HG03565 (cell line): ENCODE data around the gene PUM2.

ENCODE experiments used
- ATAC-seq: cut with Tn5 transposase; IDR thresholded peaks from one replicate; pipeline ENCODE4 v1.9.1; 2021; ENCODE audit warnings: mild to moderate bottlenecking, moderate library complexity; ENCODE audit not compliant: unreplicated experiment

Gene PUM2

GRCh38 chr2:20349513-20349921, 1.1 kb downstream of the PUM2 start:
- ATAC-seq, result no peak

DNA sequence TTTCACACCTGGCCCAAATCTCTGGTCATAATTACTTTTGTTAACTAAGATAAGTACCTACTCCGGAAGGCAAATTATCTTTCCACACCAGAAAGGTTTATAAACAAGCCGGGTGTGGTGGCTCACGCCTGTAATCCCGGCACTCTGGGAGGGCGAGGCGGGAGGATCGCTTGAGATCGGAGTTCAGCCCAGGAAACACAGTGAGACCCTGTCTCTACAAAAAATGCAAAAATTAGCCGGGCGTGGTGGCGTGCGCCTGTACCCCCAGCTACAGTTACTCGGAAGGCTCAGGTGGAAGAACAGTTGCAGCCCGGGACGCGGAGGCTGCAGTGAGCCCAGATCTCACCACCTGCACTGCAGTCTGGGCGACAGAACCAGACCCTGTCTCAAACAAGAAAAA, 2.1 kb downstream of the PUM2 start:
- ATAC-seq, result no peak

DNA sequence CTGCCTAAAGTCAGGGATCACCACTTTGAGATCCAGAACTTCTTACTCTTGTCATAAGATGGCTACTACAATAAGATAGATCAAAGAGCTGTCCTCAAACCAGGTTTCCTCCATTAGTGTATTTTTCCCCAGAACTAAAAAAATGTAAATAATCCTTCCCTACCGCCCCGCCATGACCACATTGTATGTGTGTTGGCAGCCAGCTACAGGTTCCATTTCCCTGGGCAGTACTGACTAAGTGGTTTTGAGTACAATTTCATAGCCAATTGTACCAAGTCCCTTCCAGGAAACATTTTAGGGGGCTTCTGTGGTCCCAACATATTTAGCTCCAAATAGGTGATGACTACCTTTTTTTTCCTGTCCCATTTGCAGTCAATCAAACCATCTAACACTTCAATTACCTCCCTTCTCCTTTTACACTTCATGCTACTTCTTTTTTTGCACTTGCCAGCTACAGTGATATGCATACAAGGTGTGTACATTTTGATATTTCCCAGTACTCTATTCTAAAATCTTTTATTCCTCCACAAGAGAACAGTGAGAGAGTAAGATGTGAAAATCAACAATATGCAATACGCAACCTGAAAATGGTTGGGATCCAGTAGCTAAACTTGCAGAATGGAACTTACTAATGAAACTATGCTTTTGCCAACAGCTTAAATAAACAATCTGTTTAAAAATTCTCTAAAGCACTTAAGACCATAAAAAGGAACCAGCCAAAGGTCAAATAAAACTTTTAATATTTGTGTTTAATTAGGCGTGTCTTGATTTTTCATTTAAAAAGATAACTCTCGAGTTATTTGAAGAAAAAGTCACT, 3.9 kb downstream of the PUM2 start:
- no peak for ATAC-seq

- no peak for ATAC-seq
Measured at GRCh38 chr2:20343128-20343527, 7.5 kb downstream of the PUM2 start.

- ATAC-seq, result no peak
Measured at GRCh38 chr2:20339012-20339411, 11.6 kb downstream of the PUM2 start.

- no peak for ATAC-seq
Measured at GRCh38 chr2:20334605-20335203, 15.9 kb downstream of the PUM2 start.

DNA sequence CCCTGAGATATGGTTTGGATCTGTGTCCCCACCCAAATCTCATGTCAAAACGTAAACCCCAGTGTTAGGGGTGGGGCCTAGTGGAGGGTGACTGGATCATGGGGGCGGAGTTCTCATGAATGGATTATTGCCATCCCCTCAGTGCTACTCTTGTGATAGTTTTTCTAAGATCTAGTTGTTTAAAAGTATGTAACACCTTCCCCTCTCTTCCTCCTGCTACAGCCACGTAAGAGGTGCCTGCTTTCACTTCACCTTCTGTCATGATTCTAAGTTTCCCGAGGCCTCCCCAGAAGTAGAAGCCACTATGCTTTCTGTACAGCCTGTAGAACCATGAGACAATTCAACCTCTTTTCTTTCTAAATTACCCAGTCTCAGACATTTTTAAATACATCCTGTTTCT, 16.9 kb downstream of the PUM2 start:
- peak; percentile 48 for ATAC-seq

- no peak for ATAC-seq
Measured at GRCh38 chr2:20330192-20330591, 20.5 kb downstream of the PUM2 start.

DNA sequence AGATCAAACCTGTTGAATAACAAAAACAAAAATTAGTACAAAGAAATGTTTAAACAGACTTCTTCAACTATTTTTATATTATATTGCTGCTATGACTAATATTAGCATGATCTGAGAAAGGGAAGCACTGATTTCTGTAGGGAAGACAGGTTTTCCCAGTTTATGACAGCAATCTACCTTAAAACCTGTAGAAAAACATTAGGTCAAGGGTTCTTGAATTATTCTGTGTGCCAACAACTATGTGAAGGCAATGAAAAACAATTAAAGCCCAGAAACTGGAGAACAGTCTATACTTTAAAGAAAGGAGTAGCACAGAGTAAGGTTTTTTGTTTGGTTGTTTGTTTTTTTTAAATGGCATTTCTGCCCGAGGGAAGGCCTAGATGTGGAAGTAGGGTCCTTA, 23.3 kb downstream of the PUM2 start:
- no peak for ATAC-seq

- peak; percentile 45 for ATAC-seq
Measured at GRCh38 chr2:20326163-20326780, 24.4 kb downstream of the PUM2 start.

- ATAC-seq, result no peak
Measured at GRCh38 chr2:20322527-20323300, 27.9 kb downstream of the PUM2 start.

- no peak for ATAC-seq
Measured at GRCh38 chr2:20317690-20318089, 33.0 kb downstream of the PUM2 start.

DNA sequence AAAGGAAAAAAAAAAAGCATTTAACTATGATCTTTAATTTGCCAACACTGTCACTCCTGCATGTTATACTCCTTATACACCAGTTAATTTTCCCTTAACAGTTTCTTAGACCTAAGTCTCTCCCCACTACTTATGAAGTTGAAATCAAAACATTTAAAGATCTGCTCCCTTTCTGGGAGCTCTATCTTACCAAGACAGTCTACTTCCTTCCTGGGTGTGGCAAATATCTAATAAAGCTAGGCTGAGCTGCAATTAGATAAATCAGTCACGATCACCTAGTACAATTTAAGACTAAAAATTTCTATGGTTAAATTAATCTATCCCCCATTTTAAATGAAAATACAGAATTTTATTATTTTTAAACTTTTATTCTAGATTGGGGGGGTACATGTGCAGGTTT, 33.4 kb downstream of the PUM2 start:
- no peak for ATAC-seq

GRCh38 chr2:20314562-20315501, 35.8 kb downstream of the PUM2 start:
- ATAC-seq, result no peak

DNA sequence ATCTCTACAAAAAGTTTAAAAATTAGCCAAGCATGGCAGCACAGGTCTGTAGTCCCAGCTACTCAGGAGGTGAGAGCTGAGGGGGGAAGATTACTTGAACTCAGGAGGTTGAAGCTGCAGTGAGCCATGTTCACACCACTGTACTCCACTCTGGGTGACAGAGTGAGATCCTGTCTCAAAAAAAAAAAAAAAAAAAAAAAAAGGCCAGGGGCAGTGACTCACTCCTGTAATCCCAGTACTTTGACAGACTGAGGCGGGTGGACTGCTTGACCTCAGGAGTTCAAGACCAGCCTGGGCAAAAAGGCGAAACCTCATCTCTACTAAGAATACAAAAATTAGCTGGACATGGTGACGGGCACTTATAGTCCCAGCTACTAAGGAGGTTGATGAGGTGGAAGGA, 37.0 kb downstream of the PUM2 start:
- no peak for ATAC-seq

- ATAC-seq, result no peak
Measured at GRCh38 chr2:20309001-20309400, 41.6 kb downstream of the PUM2 start.

- no peak for ATAC-seq
Measured at GRCh38 chr2:20307311-20307710, 43.3 kb downstream of the PUM2 start.

DNA sequence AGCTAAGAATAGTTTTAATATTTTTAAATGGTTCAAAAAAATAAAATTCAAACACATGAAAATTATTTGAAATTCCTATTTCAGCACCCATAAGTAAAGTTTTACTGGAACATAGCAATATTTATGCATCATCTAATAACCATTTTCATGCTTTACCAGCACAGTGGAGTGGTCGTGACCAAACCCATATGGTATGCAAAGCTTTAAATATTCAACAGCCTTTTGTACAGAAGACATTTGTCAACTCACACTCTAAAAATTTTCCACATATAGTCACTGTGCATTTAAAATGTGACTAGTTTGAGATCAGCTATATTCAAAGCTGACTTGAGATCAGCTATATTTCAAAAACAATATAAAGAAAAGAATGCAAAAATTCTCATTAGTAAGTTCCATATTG, 46.2 kb downstream of the PUM2 start:
- no peak for ATAC-seq

DNA sequence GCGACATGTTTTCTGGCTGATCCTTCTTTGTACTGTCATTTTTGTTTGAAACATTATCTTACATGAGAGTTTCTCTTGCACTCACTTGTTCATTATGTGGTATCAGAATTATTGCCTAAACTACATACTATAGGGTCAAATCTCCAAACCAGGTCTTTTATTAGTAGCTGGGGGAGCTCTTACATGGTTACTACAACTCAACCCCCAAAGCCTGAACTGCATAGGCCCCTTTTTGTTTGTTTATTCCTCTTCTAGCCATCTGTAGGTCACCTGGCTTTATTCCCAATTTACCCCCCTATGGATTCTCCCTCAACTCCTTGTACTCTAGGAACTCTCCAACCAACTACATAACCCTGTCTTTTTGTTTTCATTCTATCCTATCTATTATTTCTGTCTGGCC, 46.7 kb downstream of the PUM2 start:
- ATAC-seq, result no peak

DNA sequence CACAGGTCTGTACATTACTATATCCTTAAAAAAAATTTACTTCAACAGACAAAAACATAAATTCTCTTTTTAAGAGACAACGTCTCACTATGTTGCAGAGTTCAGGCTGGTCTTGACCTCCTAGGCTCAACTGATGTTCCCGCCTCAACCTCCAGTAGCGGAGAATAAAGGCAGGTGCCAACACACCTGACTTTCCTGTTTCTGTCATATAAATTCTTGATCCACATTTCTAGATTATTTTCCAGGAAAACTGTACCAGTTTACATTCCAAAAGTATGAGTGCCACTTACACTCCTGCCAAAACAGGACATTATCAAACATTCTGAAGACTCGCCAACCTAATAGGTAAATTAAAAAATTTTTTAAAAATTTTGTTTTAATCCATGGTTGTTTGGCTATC, 48.6 kb downstream of the PUM2 start:
- ATAC-seq, result no peak
